Hematopoietic multipotent progenitor cell (in vitro differentiated cells): ENCODE data around the gene TREX2. TPM values are rescaled to one million over a fixed set of nuclear protein-coding genes. Genes with fewer than 3 reads are reported as not detected.

Experiments used
- small RNA-seq: library from RNA; depleted of rRNA; stranded (forward); fragments of <200 nt; gene quantifications from one replicate; pipeline ENCODE3, GENCODE V24; 2012
- total RNA-seq: library from RNA; depleted of rRNA; stranded (reverse); fragments of >200 nt; gene quantifications from one replicate; pipeline ENCODE4 v1.2.3, GENCODE V29; 2012

TREX2 gene
- total RNA-seq, 1 donor: 4.3 TPM

Small RNAs within 50 kb of the gene (small RNA-seq; reads per million reads assigned to genes)
- not detected for gene RN7SL667P

Other genes with a start within 250 kb of the TREX2 start
- gene PNMA6F, start 124.3 kb downstream of the TREX2 start, total RNA-seq: not detected
- gene ZNF275, start 111.9 kb downstream of the TREX2 start, total RNA-seq: 9.4 TPM
- not detected for gene PNMA6E, start 44.7 kb downstream of the TREX2 start, total RNA-seq
- 3.0 TPM for gene ZFP92, start 34.6 kb downstream of the TREX2 start, total RNA-seq
- 13.5 TPM for gene HAUS7, start 24.5 kb upstream of the TREX2 start, total RNA-seq
- gene BGN, start 48.9 kb upstream of the TREX2 start, total RNA-seq: not detected
- gene ATP2B3, start 71.6 kb upstream of the TREX2 start, total RNA-seq: not detected
- gene CCNQ, start 153.1 kb upstream of the TREX2 start, total RNA-seq: 32.3 TPM
- not detected for gene DUSP9, start 201.1 kb upstream of the TREX2 start, total RNA-seq
- gene PNCK, start 227.8 kb upstream of the TREX2 start, total RNA-seq: not detected
- 2.2 TPM for gene SLC6A8, start 241.9 kb upstream of the TREX2 start, total RNA-seq